GM12865 (cell line): ENCODE results near the gene CPD.
A peak's percentile ranks its signal among the peaks of the same experiment; 100 is the strongest.
"Not testable (repeated sequence)": the region's sequence is repeated elsewhere in the genome, so short reads cannot be mapped to it uniquely, and the experiment has no call there.

Experiments
- DNase-seq: peaks from one replicate; pipeline ENCODE4 v3.0.0; 2010; ENCODE audit warnings: low read depth
- H3K4me3 ChIP-seq: 2 replicates; pipeline ENCODE4 v1.5.1; 2011; ENCODE audit warnings: mild to moderate bottlenecking, low read depth, low read length, control low read depth
- TF ChIP-seq, protein P1 (sequence below): IDR thresholded peaks from 2 replicates; pipeline ENCODE4 v1.5.1; 2011; ENCODE audit warnings: low read length, control low read depth, low read depth, inconsistent platforms; ENCODE audit not compliant: insufficient read depth; ENCODE audit errors: missing control alignments

The CPD gene

DNA sequence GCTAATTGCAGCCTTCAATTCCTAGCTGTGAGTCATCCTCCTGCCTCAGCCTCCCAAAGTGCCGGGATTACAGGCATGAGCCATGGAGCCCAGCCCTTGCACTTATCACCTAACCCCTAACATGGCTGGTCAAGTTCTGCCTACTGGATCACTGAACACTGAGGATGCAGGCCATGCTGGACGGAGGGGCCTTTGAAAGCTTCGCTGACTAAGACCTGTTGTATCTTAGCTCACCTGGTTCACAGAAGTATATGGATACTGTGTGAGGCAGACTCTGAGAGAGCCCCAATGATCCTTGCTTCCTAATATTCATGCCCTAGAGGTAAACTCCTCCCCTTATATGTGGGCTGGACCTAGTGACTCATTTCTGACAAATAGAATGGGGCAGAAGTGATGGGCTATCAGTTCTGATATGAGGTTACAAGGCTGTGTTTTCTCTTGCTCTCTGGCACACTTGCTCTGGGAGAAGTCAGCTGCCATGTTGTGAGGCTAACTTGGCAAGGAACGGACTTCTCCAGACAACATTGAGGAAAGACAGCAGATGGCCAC, 33.1 kb upstream of the CPD start:
- H3K4me3 ChIP-seq, result no peak overlapping the region
- TF ChIP-seq, protein P1, sequence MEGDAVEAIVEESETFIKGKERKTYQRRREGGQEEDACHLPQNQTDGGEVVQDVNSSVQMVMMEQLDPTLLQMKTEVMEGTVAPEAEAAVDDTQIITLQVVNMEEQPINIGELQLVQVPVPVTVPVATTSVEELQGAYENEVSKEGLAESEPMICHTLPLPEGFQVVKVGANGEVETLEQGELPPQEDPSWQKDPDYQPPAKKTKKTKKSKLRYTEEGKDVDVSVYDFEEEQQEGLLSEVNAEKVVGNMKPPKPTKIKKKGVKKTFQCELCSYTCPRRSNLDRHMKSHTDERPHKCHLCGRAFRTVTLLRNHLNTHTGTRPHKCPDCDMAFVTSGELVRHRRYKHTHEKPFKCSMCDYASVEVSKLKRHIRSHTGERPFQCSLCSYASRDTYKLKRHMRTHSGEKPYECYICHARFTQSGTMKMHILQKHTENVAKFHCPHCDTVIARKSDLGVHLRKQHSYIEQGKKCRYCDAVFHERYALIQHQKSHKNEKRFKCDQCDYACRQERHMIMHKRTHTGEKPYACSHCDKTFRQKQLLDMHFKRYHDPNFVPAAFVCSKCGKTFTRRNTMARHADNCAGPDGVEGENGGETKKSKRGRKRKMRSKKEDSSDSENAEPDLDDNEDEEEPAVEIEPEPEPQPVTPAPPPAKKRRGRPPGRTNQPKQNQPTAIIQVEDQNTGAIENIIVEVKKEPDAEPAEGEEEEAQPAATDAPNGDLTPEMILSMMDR, result no peak
- peak; percentile 56 for DNase-seq

DNA sequence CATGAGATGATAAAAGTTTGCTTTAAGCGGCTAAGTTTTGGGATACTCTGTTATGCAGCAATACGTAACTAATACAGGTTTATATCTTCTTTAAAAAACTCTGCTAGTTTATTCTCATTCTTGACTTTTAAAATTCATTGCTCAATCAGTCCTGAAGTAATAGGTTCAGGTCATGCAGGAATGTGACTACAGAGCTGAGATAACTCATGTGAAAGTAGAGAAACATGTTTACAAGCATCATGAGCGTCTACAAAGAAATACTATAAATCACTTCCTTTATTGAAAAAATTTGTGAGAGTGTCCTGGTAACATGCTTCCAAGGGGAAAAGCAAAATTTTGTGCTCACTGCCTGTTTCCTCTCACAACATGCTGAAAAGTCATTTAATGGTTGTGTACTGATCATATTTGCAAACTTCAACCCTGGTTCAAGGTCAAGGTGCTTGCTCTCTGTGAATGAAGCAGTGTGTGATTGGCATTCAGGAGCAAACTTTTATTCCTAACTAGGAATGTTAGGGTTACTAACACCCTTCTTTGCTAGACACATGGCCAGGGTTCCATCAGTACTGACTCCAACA, 32.4 kb upstream of the CPD start:
- TF ChIP-seq, protein P1, result no peak
- H3K4me3 ChIP-seq, result no peak overlapping the region
- no peak for DNase-seq

DNA sequence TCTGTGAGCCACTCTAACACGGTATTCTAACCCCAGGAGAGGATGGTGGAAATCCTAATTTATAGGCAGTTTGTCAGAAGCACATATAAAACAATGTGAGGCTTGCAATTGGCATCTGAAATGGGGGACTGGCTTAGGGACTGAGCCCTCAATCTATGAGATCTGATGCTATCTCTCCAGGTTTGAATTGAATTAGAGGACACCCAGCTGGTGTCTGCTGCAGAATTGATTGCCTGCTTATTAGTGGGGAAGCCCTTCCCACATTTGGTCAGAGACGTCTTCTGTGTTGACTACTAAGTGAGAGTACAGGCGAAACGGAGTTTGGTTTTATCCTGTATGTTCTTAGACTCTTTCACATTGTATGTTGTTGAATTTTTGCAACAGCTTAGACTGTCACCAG, 31.2 kb upstream of the CPD start:
- DNase-seq, result no peak
- TF ChIP-seq, protein P1, result no peak
- no peak overlapping the region for H3K4me3 ChIP-seq

DNA sequence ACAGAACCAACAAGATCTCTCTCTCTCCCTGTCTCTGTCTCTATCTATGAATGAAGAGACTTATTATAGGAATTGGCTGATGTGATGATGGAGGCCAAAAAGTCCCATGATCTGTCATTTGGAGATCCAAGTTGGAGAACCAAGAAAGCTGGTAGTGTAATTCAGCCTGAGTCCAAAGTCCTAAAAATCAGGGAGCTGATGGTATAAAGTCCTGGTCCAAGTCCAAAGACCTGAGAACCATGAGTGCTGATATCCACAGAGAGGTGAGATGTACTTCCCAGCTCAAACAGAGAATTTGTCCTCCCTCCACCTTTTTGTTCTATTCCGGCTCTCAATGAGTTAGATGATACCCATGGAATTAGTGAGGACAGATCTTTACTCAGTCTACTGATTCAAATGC, 29.5 kb upstream of the CPD start:
- no peak for DNase-seq
- TF ChIP-seq, protein P1, result no peak
- no peak overlapping the region for H3K4me3 ChIP-seq

DNA sequence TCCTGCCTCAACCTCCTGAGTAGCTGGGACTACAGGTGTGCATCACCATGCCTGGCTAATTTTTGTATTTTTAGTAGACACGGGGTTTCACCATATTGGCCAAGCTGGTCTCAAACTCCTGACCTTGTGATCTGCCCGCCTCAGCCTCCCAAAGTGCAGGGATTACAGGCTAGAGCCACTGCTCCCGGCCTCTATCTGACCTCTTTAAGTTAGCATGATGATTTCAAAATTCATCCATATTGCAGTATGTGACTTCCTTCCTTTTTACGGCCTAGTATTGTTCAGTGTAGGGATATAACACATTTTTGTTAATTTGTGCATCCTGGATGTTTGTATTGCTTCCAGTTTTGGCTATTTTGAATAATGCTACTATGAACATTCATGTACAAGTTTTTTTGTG, 27.5 kb upstream of the CPD start:
- H3K4me3 ChIP-seq, DNase-seq: not testable (repeated sequence)

DNA sequence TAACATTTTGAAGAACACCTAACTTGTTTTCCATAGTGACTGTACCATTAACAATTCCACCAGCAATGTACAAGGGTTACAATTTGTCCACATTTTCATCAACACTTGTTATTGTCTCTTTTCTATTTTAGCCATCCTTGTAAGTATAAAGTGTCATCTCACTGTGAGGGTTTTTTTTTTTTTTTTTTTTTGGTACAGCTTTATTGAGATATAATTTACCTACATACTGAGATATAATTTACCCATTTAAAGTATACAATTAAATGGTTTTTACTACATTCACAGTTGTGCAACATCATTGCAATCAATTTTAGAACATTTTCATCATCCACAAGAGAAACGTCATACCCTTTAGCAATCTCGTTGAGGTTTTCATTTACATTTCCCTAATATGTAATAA, 27.0 kb upstream of the CPD start:
- no peak for DNase-seq
- TF ChIP-seq, protein P1, result no peak
- no peak overlapping the region for H3K4me3 ChIP-seq

DNA sequence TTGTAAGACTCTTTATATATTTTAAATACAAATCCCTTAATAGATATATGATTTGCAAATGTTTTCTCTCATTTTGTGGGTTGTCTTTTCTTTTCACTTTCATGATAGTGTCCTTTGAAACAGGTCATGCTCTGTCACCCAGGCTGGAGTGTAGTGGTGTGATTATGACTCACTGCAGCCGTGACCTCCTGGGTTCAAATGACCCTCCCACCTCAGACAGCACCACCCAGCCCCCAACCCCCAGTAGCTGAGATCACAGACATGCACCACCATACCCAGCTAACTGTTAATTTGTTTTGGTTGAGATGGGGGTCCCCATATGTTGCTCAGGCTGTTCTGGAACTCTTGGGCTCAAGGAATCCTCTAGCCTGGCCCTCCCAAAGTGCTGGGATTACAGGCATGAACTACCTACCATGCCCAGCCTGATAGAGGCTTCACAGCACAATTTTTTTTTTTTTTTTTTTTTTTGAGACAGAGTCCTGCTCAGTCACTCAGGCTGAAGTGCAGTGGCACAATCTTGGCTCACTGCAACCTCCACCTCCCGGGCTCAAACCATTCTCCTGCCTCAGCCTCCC, 26.4 kb upstream of the CPD start:
- H3K4me3 ChIP-seq, result no peak overlapping the region
- TF ChIP-seq, protein P1, result no peak
- DNase-seq, result peak; percentile 67
